ENCODE results near the gene DHDDS.

DHDDS gene

GRCh38 chr1:26417111-26417759 is 14.9 kb upstream of the DHDDS start:
- peak; percentile 22 for DNase-seq (ENCODE audit: low read depth)

- no peak for DNase-seq (ENCODE audit: low read depth)
These were observed 13.2 kb upstream of the DHDDS start for GRCh38 chr1:26418865-26419349.

GRCh38 chr1:26419494-26419893 is 12.6 kb upstream of the DHDDS start:
- no peak for DNase-seq (ENCODE audit: low read depth)

GRCh38 chr1:26429721-26430120 is 2.4 kb upstream of the DHDDS start:
- DNase-seq (ENCODE audit: low read depth), result no peak

- no peak for DNase-seq (ENCODE audit: low read depth)
These were observed 672 bp downstream of the DHDDS start for GRCh38 chr1:26432793-26433192.

GRCh38 chr1:26434161-26434752 is 2.1 kb downstream of the DHDDS start:
- DNase-seq (ENCODE audit: low read depth), result no peak

GRCh38 chr1:26438041-26438440 is 5.9 kb downstream of the DHDDS start:
- no peak for DNase-seq (ENCODE audit: low read depth)

- no peak for DNase-seq (ENCODE audit: low read depth)
These were observed 8.1 kb downstream of the DHDDS start for GRCh38 chr1:26440259-26440658.

GRCh38 chr1:26449868-26450267 is 17.7 kb downstream of the DHDDS start:
- DNase-seq (ENCODE audit: low read depth), result no peak

- DNase-seq (ENCODE audit: low read depth), result no peak
These were observed 18.8 kb downstream of the DHDDS start for GRCh38 chr1:26450908-26451307.

GRCh38 chr1:26452459-26453183 is 20.5 kb downstream of the DHDDS start:
- DNase-seq (ENCODE audit: low read depth), result no peak

GRCh38 chr1:26459148-26459547 is 27.0 kb downstream of the DHDDS start:
- DNase-seq (ENCODE audit: low read depth), result no peak

- DNase-seq (ENCODE audit: low read depth), result no peak
These were observed 27.5 kb downstream of the DHDDS start for GRCh38 chr1:26459573-26460031.

- DNase-seq (ENCODE audit: low read depth), result no peak
These were observed 36.8 kb downstream of the DHDDS start for GRCh38 chr1:26468911-26469310.

GRCh38 chr1:26469558-26469957 is 37.4 kb downstream of the DHDDS start:
- DNase-seq (ENCODE audit: low read depth), result no peak

GRCh38 chr1:26470878-26471497 is 38.9 kb downstream of the DHDDS start:
- no peak for DNase-seq (ENCODE audit: low read depth)

GRCh38 chr1:26471498-26472319 is 39.6 kb downstream of the DHDDS start:
- DNase-seq (ENCODE audit: low read depth), result peak; percentile 45

GRCh38 chr1:26472320-26472900 is 40.3 kb downstream of the DHDDS start, which contains the start of gene HMGN2:
HMGN2 (plus strand) TSS chr1:26472440; CDS start chr1:26472613, 173 bp downstream.
- DNase-seq (ENCODE audit: low read depth), result peak; percentile 82

GRCh38 chr1:26472901-26473845 is 41.1 kb downstream of the DHDDS start:
- DNase-seq (ENCODE audit: low read depth), result peak; percentile 86

- DNase-seq (ENCODE audit: low read depth), result no peak
These were observed 42.7 kb downstream of the DHDDS start for GRCh38 chr1:26474818-26475217.
